Astrocyte (in vitro differentiated cells and primary cell): ENCODE results near the gene TMTC3. TPM values are rescaled to one million over a fixed set of nuclear protein-coding genes. Genes with fewer than 3 reads are reported as not detected.

Source experiments
- DNase-seq: peaks from one replicate; pipeline ENCODE4 v3.0.0-alpha.2; 2010; ENCODE audit warnings: low read depth
- FAIRE-seq: peaks from 2 replicates; lab custom pipeline; 2011; peaks lifted over from hg19 to GRCh38; lab: Jason Lieb, UNC
- H2AFZ ChIP-seq: 2 replicates; pipeline ENCODE4 v1.6.0; 2012; ENCODE audit warnings: low read depth, low read length, inconsistent platforms
- H3K27ac ChIP-seq: 2 replicates; pipeline ENCODE4 v1.5.1; 2011; ENCODE audit warnings: low read depth, low read length, inconsistent platforms
- H3K27me3 ChIP-seq: 2 replicates; pipeline ENCODE4 v1.6.0; 2011; ENCODE audit warnings: low read length, inconsistent platforms; ENCODE audit not compliant: insufficient read depth
- H3K36me3 ChIP-seq: 2 replicates; pipeline ENCODE4 v1.5.1; 2011; ENCODE audit warnings: low read length, inconsistent platforms; ENCODE audit not compliant: insufficient read depth
- H3K4me1 ChIP-seq: 2 replicates; pipeline ENCODE4 v1.5.1; 2011; ENCODE audit warnings: low read length, inconsistent platforms; ENCODE audit not compliant: insufficient read depth
- H3K4me2 ChIP-seq: 2 replicates; pipeline ENCODE4 v1.6.0; 2012; ENCODE audit warnings: low read length, inconsistent platforms
- H3K4me3 ChIP-seq: 2 replicates; pipeline ENCODE4 v1.5.1; 2011; ENCODE audit warnings: low read depth, mild to moderate bottlenecking, low read length, inconsistent platforms; ENCODE audit not compliant: insufficient read depth
- H3K79me2 ChIP-seq: 2 replicates; pipeline ENCODE4 v1.6.0; 2012; ENCODE audit warnings: mild to moderate bottlenecking, low read length, inconsistent platforms; ENCODE audit not compliant: insufficient read depth
- H3K9ac ChIP-seq: 2 replicates; pipeline ENCODE4 v1.6.0; 2012; ENCODE audit warnings: mild to moderate bottlenecking, low read length, inconsistent platforms
- H3K9me3 ChIP-seq: 2 replicates; pipeline ENCODE4 v1.5.1; 2012; ENCODE audit warnings: low read depth, mild to moderate bottlenecking, low read length, inconsistent platforms; ENCODE audit not compliant: insufficient read depth
- H4K20me1 ChIP-seq: 2 replicates; pipeline ENCODE4 v1.6.0; 2012; ENCODE audit warnings: low read length, inconsistent platforms; ENCODE audit not compliant: insufficient read depth
- H3K27ac Mint-ChIP-seq: one replicate; pipeline ENCODE4 v1.8.0; 2021; ENCODE audit warnings: mild to moderate bottlenecking, mixed read lengths; ENCODE audit not compliant: unreplicated experiment
- H3K27me3 Mint-ChIP-seq: one replicate; pipeline ENCODE4 v1.8.0; 2021; ENCODE audit warnings: low read depth, mixed read lengths; ENCODE audit not compliant: unreplicated experiment
- H3K36me3 Mint-ChIP-seq: one replicate; pipeline ENCODE4 v1.8.0; 2021; ENCODE audit warnings: low read depth, mixed read lengths; ENCODE audit not compliant: unreplicated experiment
- H3K4me1 Mint-ChIP-seq: one replicate; pipeline ENCODE4 v1.8.0; 2021; ENCODE audit warnings: low read depth, mixed read lengths; ENCODE audit not compliant: unreplicated experiment
- H3K4me3 Mint-ChIP-seq: one replicate; pipeline ENCODE4 v1.8.0; 2021; ENCODE audit warnings: mild to moderate bottlenecking, moderate library complexity, mixed read lengths; ENCODE audit not compliant: unreplicated experiment
- H3K9me3 Mint-ChIP-seq: one replicate; pipeline ENCODE4 v1.8.0; 2021; ENCODE audit warnings: mild to moderate bottlenecking, mixed read lengths; ENCODE audit not compliant: unreplicated experiment
- EZH2 ChIP-seq: IDR thresholded peaks from 2 replicates; pipeline ENCODE4 v1.6.1; 2012; ENCODE audit warnings: mild to moderate bottlenecking, low read length, inconsistent platforms; ENCODE audit not compliant: insufficient read depth
- total RNA-seq: library from RNA; stranded (reverse); gene quantifications from 2 replicates; pipeline ENCODE4 v1.2.1, GENCODE V29; 2021
- TF ChIP-seq, protein P1 (sequence below): IDR thresholded peaks from 2 replicates; pipeline ENCODE4 v1.5.1; 2011; ENCODE audit warnings: low read depth, mild to moderate bottlenecking, inconsistent platforms, low read length, moderate library complexity; ENCODE audit not compliant: insufficient read depth

Gene TMTC3
- total RNA-seq, 1 donor from 2014 or later: 49.0 TPM

GRCh38 chr12:88242571-88242925 lies 100.4 kb downstream of the TMTC3 start:
- Histone ChIP-seq H3K79me2 (no peaks in the 10 kb centered on the region), H3K9ac (peak overlapping the region; percentile 55), H3K27ac (peak overlapping the region; percentile 95), H3K4me1 (peaks cover 22% of the 10 kb centered on the region), H3K36me3 (no peaks in the 10 kb centered on the region), H3K9me3 (no peaks in the 10 kb centered on the region), H2AFZ (peak overlapping the region; percentile 60), H4K20me1 (no peaks in the 10 kb centered on the region), H3K4me3 (no peak overlapping the region), H3K4me2 (peak overlapping the region; percentile 46), H3K27me3 (no peaks in the 10 kb centered on the region)
- Mint-ChIP-seq H3K27ac (peak overlapping the region; percentile 98), H3K27me3 (no peaks in the 10 kb centered on the region), H3K4me3 (no peak overlapping the region), H3K9me3 (no peaks in the 10 kb centered on the region), H3K4me1 (peaks cover 46% of the 10 kb centered on the region), H3K36me3 (no peaks in the 10 kb centered on the region)
- TF ChIP-seq, protein P1, sequence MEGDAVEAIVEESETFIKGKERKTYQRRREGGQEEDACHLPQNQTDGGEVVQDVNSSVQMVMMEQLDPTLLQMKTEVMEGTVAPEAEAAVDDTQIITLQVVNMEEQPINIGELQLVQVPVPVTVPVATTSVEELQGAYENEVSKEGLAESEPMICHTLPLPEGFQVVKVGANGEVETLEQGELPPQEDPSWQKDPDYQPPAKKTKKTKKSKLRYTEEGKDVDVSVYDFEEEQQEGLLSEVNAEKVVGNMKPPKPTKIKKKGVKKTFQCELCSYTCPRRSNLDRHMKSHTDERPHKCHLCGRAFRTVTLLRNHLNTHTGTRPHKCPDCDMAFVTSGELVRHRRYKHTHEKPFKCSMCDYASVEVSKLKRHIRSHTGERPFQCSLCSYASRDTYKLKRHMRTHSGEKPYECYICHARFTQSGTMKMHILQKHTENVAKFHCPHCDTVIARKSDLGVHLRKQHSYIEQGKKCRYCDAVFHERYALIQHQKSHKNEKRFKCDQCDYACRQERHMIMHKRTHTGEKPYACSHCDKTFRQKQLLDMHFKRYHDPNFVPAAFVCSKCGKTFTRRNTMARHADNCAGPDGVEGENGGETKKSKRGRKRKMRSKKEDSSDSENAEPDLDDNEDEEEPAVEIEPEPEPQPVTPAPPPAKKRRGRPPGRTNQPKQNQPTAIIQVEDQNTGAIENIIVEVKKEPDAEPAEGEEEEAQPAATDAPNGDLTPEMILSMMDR: no peak
- TF ChIP-seq EZH2: no peak
- FAIRE-seq: peak; percentile 84
- DNase-seq: peak; percentile 75

GRCh38 chr12:88242939-88243338 lies 100.8 kb downstream of the TMTC3 start:
- H3K4me1 Mint-ChIP-seq: peaks cover 43% of the 10 kb centered on the region
- Histone ChIP-seq H4K20me1 (no peaks in the 10 kb centered on the region), H3K79me2 (no peaks in the 10 kb centered on the region), H3K4me2 (peak overlapping the region; percentile 46), H3K4me1 (peaks cover 23% of the 10 kb centered on the region), H3K27me3 (no peaks in the 10 kb centered on the region), H3K9me3 (no peaks in the 10 kb centered on the region), H3K36me3 (no peaks in the 10 kb centered on the region), H2AFZ (no peak overlapping the region), H3K27ac (peak overlapping the region; percentile 95), H3K4me3 (no peak overlapping the region), H3K9ac (peak overlapping the region; percentile 55)
- no peaks in the 10 kb centered on the region for H3K36me3 Mint-ChIP-seq
- no peak for TF ChIP-seq EZH2
- TF ChIP-seq, protein P1: no peak
- H3K27me3 Mint-ChIP-seq: no peaks in the 10 kb centered on the region
- peak overlapping the region; percentile 98 for H3K27ac Mint-ChIP-seq
- DNase-seq (no peak), FAIRE-seq (no peak)
- H3K4me3 Mint-ChIP-seq: no peak overlapping the region
- no peaks in the 10 kb centered on the region for H3K9me3 Mint-ChIP-seq

- no peak for FAIRE-seq
- H3K4me1 Mint-ChIP-seq: peaks cover 36% of the 10 kb centered on the region
Observed at GRCh38 chr12:88243982-88244381, 101.9 kb downstream of the TMTC3 start.

More at GRCh38 chr12:88243982-88244381, 101.9 kb downstream of the TMTC3 start:
- H3K27me3 Mint-ChIP-seq: no peaks in the 10 kb centered on the region
- Histone ChIP-seq H3K27me3 (no peaks in the 10 kb centered on the region), H3K9ac (no peak overlapping the region), H3K36me3 (no peaks in the 10 kb centered on the region), H3K4me3 (no peak overlapping the region), H4K20me1 (no peaks in the 10 kb centered on the region), H3K4me2 (no peak overlapping the region), H3K4me1 (peaks cover 20% of the 10 kb centered on the region), H3K9me3 (no peaks in the 10 kb centered on the region), H3K79me2 (no peaks in the 10 kb centered on the region), H2AFZ (no peak overlapping the region), H3K27ac (no peak overlapping the region)
- DNase-seq: peak; percentile 44
- TF ChIP-seq, protein P1: no peak
- no peak for TF ChIP-seq EZH2
- no peak overlapping the region for H3K27ac Mint-ChIP-seq
- no peaks in the 10 kb centered on the region for H3K36me3 Mint-ChIP-seq
- H3K4me3 Mint-ChIP-seq: no peak overlapping the region
- no peaks in the 10 kb centered on the region for H3K9me3 Mint-ChIP-seq
